Ishikawa (cell line): Measurements from ENCODE around the gene TRIM49B.
"Not testable (repeated sequence)": the region's sequence is repeated elsewhere in the genome, so short reads cannot be mapped to it uniquely, and the experiment has no call there.

Experiments used
- CEBPB ChIP-seq: IDR thresholded peaks from 2 replicates; pipeline ENCODE4 v1.6.1; 2012
- CREB1 ChIP-seq: IDR thresholded peaks from 2 replicates; pipeline ENCODE4 v1.6.1; 2012; ENCODE audit warnings: low read depth
- EGR1 ChIP-seq: IDR thresholded peaks from 2 replicates; pipeline ENCODE4 v1.6.1; 2012
- EP300 ChIP-seq: IDR thresholded peaks from 2 replicates; pipeline ENCODE4 v1.6.1; 2012; ENCODE audit warnings: borderline replicate concordance
- RAD21 ChIP-seq: IDR thresholded peaks from 2 replicates; pipeline ENCODE4 v1.6.1; 2012; ENCODE audit warnings: low read depth
- TAF1 ChIP-seq: IDR thresholded peaks from 2 replicates; pipeline ENCODE4 v1.6.1; 2012; ENCODE audit warnings: low read depth, mild to moderate bottlenecking
- TEAD4 ChIP-seq: IDR thresholded peaks from 2 replicates; pipeline ENCODE4 v1.6.1; 2012
- TF ChIP-seq, protein P1 (sequence below): IDR thresholded peaks from 2 replicates; pipeline ENCODE4 v1.6.1; 2012; ENCODE audit warnings: low read depth, mild to moderate bottlenecking
- TF ChIP-seq, protein P2 (sequence below): IDR thresholded peaks from 2 replicates; pipeline ENCODE4 v1.6.1; 2012

DNA sequence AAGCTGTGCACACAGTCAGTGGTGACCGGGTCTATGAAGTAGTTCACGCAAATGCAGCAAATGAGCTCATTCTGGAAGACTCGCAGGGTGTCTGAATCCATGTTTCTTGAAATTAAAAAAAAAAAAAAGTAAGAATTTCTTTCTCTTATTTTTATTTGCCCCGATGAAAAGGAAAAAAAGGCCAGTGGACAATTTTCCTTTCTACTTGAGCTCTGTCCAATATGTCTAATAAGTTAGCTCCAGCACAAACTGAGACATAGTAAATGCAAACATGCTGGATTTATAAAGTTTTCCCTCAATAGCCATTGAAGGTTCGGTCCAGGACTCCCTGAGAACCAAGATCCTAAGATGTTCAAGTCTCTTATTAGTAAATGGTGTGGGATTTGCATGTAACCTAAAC, 30.4 kb downstream of the TRIM49B start, which contains the start of gene TRIM64C:
- TF ChIP-seq TEAD4, CREB1, TAF1, EGR1, EP300, RAD21, CEBPB: not testable (repeated sequence)
- TF ChIP-seq, protein P1, sequence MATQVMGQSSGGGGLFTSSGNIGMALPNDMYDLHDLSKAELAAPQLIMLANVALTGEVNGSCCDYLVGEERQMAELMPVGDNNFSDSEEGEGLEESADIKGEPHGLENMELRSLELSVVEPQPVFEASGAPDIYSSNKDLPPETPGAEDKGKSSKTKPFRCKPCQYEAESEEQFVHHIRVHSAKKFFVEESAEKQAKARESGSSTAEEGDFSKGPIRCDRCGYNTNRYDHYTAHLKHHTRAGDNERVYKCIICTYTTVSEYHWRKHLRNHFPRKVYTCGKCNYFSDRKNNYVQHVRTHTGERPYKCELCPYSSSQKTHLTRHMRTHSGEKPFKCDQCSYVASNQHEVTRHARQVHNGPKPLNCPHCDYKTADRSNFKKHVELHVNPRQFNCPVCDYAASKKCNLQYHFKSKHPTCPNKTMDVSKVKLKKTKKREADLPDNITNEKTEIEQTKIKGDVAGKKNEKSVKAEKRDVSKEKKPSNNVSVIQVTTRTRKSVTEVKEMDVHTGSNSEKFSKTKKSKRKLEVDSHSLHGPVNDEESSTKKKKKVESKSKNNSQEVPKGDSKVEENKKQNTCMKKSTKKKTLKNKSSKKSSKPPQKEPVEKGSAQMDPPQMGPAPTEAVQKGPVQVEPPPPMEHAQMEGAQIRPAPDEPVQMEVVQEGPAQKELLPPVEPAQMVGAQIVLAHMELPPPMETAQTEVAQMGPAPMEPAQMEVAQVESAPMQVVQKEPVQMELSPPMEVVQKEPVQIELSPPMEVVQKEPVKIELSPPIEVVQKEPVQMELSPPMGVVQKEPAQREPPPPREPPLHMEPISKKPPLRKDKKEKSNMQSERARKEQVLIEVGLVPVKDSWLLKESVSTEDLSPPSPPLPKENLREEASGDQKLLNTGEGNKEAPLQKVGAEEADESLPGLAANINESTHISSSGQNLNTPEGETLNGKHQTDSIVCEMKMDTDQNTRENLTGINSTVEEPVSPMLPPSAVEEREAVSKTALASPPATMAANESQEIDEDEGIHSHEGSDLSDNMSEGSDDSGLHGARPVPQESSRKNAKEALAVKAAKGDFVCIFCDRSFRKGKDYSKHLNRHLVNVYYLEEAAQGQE = not testable (repeated sequence)
- TF ChIP-seq, protein P2, sequence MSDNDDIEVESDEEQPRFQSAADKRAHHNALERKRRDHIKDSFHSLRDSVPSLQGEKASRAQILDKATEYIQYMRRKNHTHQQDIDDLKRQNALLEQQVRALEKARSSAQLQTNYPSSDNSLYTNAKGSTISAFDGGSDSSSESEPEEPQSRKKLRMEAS = not testable (repeated sequence)
